H9 (cell line): ENCODE measurements around the gene SLC10A3. TPM values are rescaled to one million over a fixed set of nuclear protein-coding genes. Genes with fewer than 3 reads are reported as not detected.

Experiments used
- DNase-seq: peaks from one replicate; pipeline ENCODE4 v3.0.0-alpha.2; 2017
- H2AFZ ChIP-seq: one replicate; pipeline ENCODE4 v1.6.1; 2013; ENCODE audit warnings: mild to moderate bottlenecking, low read length, control low read depth, moderate library complexity
- H2AK5ac ChIP-seq: 2 replicates; pipeline ENCODE4 v1.6.1; 2013; ENCODE audit warnings: low read length, control low read depth, mixed read lengths; ENCODE audit not compliant: insufficient read length
- H2BK120ac ChIP-seq: one replicate; pipeline ENCODE4 v1.6.1; 2013; ENCODE audit warnings: low read depth, mild to moderate bottlenecking, low read length, control low read depth, inconsistent platforms; ENCODE audit not compliant: poor library complexity, severe bottlenecking
- H2BK12ac ChIP-seq: 2 replicates; pipeline ENCODE4 v1.6.1; 2013; ENCODE audit warnings: low read length, control low read depth, mixed read lengths, low read depth; ENCODE audit not compliant: insufficient read length
- H2BK15ac ChIP-seq: 2 replicates; pipeline ENCODE4 v1.6.1; 2013; ENCODE audit warnings: low read depth, low read length, control low read depth
- H2BK20ac ChIP-seq: one replicate; pipeline ENCODE4 v1.6.1; 2013; ENCODE audit warnings: low read depth, mild to moderate bottlenecking, low read length, control low read depth, inconsistent platforms; ENCODE audit not compliant: poor library complexity, severe bottlenecking
- H2BK5ac ChIP-seq: 2 replicates; pipeline ENCODE4 v1.6.1; 2013; ENCODE audit warnings: low read length, control low read depth, mixed read lengths; ENCODE audit not compliant: insufficient read length
- H3K14ac ChIP-seq: 2 replicates; pipeline ENCODE4 v1.6.1; 2013; ENCODE audit warnings: low read length, control low read depth; ENCODE audit not compliant: insufficient read depth
- H3K18ac ChIP-seq: 2 replicates; pipeline ENCODE4 v1.6.1; 2013; ENCODE audit warnings: low read depth, mild to moderate bottlenecking, mixed read lengths, low read length, control low read depth; ENCODE audit not compliant: insufficient read length
- H3K23ac ChIP-seq: 2 replicates; pipeline ENCODE4 v1.6.1; 2013; ENCODE audit warnings: low read length, control low read depth, mixed read lengths, low read depth; ENCODE audit not compliant: insufficient read length
- H3K23me2 ChIP-seq: 2 replicates; pipeline ENCODE4 v1.6.1; 2013; ENCODE audit warnings: low read depth, mild to moderate bottlenecking, mixed read lengths, low read length, control low read depth; ENCODE audit not compliant: insufficient read length, poor library complexity, severe bottlenecking
- H3K27ac ChIP-seq: 2 replicates; pipeline ENCODE4 v1.5.1; 2013; ENCODE audit warnings: low read length, control low read depth, mixed read lengths, low read depth; ENCODE audit not compliant: insufficient read length
- H3K27me3 ChIP-seq: 2 replicates; pipeline ENCODE4 v1.6.1; 2013; ENCODE audit warnings: low read length, control low read depth, inconsistent platforms; ENCODE audit not compliant: insufficient read depth
- H3K4ac ChIP-seq: 2 replicates; pipeline ENCODE4 v1.6.1; 2013; ENCODE audit warnings: low read depth, mild to moderate bottlenecking, control low read depth, inconsistent platforms, low read length, moderate library complexity
- H3K4me1 ChIP-seq: 2 replicates; pipeline ENCODE4 v1.6.1; 2013; ENCODE audit warnings: low read length, control low read depth, inconsistent platforms; ENCODE audit not compliant: insufficient read depth
- H3K4me2 ChIP-seq: 2 replicates; pipeline ENCODE4 v1.6.1; 2013; ENCODE audit warnings: low read length, control low read depth, mixed read lengths; ENCODE audit not compliant: insufficient read length, insufficient read depth
- H3K56ac ChIP-seq: 2 replicates; pipeline ENCODE4 v1.6.1; 2013; ENCODE audit warnings: low read depth, mild to moderate bottlenecking, mixed read lengths, low read length, control low read depth; ENCODE audit not compliant: insufficient read length
- H3K79me1 ChIP-seq: 2 replicates; pipeline ENCODE4 v1.6.1; 2013; ENCODE audit warnings: low read depth, mild to moderate bottlenecking, moderate library complexity, low read length, control low read depth, inconsistent platforms; ENCODE audit not compliant: insufficient read depth, poor library complexity, severe bottlenecking
- H3K79me2 ChIP-seq: 2 replicates; pipeline ENCODE4 v1.6.1; 2013; ENCODE audit warnings: low read length, control low read depth, inconsistent platforms; ENCODE audit not compliant: insufficient read depth
- H3K9ac ChIP-seq: 2 replicates; pipeline ENCODE4 v1.6.1; 2013; ENCODE audit warnings: low read length, control low read depth, mixed read lengths; ENCODE audit not compliant: insufficient read length; ENCODE audit errors: extremely low read depth
- H3K9me3 ChIP-seq: one replicate; pipeline ENCODE4 v1.6.1; 2013; ENCODE audit warnings: low read depth, low read length, inconsistent platforms; ENCODE audit not compliant: control insufficient read depth
- H3T11ph ChIP-seq: one replicate; pipeline ENCODE4 v1.6.1; 2013; ENCODE audit warnings: mild to moderate bottlenecking, low read length, control low read depth, inconsistent platforms
- H4K20me1 ChIP-seq: one replicate; pipeline ENCODE4 v1.6.1; 2013; ENCODE audit not compliant: control insufficient read depth, insufficient read length, insufficient read depth
- H4K5ac ChIP-seq: 2 replicates; pipeline ENCODE4 v1.6.1; 2013; ENCODE audit warnings: low read depth, mild to moderate bottlenecking, mixed read lengths, low read length, control low read depth; ENCODE audit not compliant: insufficient read length
- H4K8ac ChIP-seq: replicated peaks from 2 replicates; pipeline ENCODE4 v1.6.1; 2013; ENCODE audit warnings: low read length, control low read depth, mixed read lengths, low read depth; ENCODE audit not compliant: insufficient read length
- H4K91ac ChIP-seq: 2 replicates; pipeline ENCODE4 v1.6.1; 2013; ENCODE audit warnings: low read depth, mild to moderate bottlenecking, moderate library complexity, mixed read lengths, low read length, control low read depth; ENCODE audit not compliant: insufficient read length
- H3K27ac Mint-ChIP-seq, 3 experiments: 2 replicates in 2 of 3; 3 replicates in 1 of 3; pipeline ENCODE4 v1.8.0; 2020 to 2021; ENCODE audit warnings: mixed read lengths in 3 of 3, mild to moderate bottlenecking in 1 of 3, moderate library complexity in 1 of 3
- H3K27me3 Mint-ChIP-seq: 2 replicates; pipeline ENCODE4 v1.8.0; 2021; ENCODE audit warnings: low read depth, mild to moderate bottlenecking, moderate library complexity, mixed read lengths
- H3K36me3 Mint-ChIP-seq, 3 experiments: 2 replicates in 2 of 3; 3 replicates in 1 of 3; pipeline ENCODE4 v1.8.0; 2020 to 2021; ENCODE audit warnings: low read depth in 3 of 3, mixed read lengths in 3 of 3; ENCODE audit not compliant: insufficient read depth in 1 of 3
- H3K4me1 Mint-ChIP-seq, 2 experiments: 2 replicates each; pipeline ENCODE4 v1.8.0; 2020; ENCODE audit warnings: mixed read lengths in 2 of 2
- H3K4me3 Mint-ChIP-seq, 2 experiments: 2 replicates in 1 of 2; 3 replicates in 1 of 2; pipeline ENCODE4 v1.8.0; 2020 to 2021; ENCODE audit warnings: mild to moderate bottlenecking in 2 of 2, mixed read lengths in 2 of 2, moderate library complexity in 1 of 2
- H3K9me3 Mint-ChIP-seq, 2 experiments: 2 replicates in 1 of 2; 3 replicates in 1 of 2; pipeline ENCODE4 v1.8.0; 2020; ENCODE audit warnings: mild to moderate bottlenecking in 2 of 2, mixed read lengths in 2 of 2, moderate library complexity in 1 of 2
- WGBS: extraction: QIAGEN DNeasy Blood & Tissue Kit; methylation state at CpG from one replicate; pipeline ENCODE4 v1.1.7; 2013; ENCODE audit warnings: missing lambda C conversion rate, low lambda C conversion rate, mixed read lengths; ENCODE audit not compliant: insufficient read length; ENCODE audit errors: extremely low coverage; 5-methylcytosine and 5-hydroxymethylcytosine counted together
- total RNA-seq: library from RNA; stranded (reverse); gene quantifications from 2 replicates; pipeline ENCODE4 v1.2.1, GENCODE V29; 2021
- TF ChIP-seq, protein P1 (sequence below): fragments of 200-600 bp; sonication (generic); conservative IDR thresholded peaks from 3 replicates; pipeline ENCODE4 v1.8.0; 2021; ENCODE audit warnings: antibody characterized with exemption, mild to moderate bottlenecking

The SLC10A3 gene
- total RNA-seq, 1 experiment from 2014 or later = 8.8 TPM

GRCh38 chrX:154529206-154529612, 38.8 kb upstream of the SLC10A3 start:
- no peaks in the 10 kb centered on the region for H3K79me1 ChIP-seq
- Mint-ChIP-seq H3K36me3 (peaks cover 10 to 36% (median 32%) of the 10 kb centered on the region in 3 experiments), H3K4me1 (peaks cover 3 to 4% of the 10 kb centered on the region in 2 experiments; a peak in 3 of 4 replicates), H3K27me3 (peaks cover 28% of the 10 kb centered on the region), H3K9me3 (peaks cover 66 to 68% of the 10 kb centered on the region in 2 experiments), H3K4me3 (no peak overlapping the region), H3K27ac (no peak overlapping the region)
- peaks cover 3% of the 10 kb centered on the region for H3K23me2 ChIP-seq
- no peak overlapping the region for H2BK12ac ChIP-seq
- TF ChIP-seq, protein P1, sequence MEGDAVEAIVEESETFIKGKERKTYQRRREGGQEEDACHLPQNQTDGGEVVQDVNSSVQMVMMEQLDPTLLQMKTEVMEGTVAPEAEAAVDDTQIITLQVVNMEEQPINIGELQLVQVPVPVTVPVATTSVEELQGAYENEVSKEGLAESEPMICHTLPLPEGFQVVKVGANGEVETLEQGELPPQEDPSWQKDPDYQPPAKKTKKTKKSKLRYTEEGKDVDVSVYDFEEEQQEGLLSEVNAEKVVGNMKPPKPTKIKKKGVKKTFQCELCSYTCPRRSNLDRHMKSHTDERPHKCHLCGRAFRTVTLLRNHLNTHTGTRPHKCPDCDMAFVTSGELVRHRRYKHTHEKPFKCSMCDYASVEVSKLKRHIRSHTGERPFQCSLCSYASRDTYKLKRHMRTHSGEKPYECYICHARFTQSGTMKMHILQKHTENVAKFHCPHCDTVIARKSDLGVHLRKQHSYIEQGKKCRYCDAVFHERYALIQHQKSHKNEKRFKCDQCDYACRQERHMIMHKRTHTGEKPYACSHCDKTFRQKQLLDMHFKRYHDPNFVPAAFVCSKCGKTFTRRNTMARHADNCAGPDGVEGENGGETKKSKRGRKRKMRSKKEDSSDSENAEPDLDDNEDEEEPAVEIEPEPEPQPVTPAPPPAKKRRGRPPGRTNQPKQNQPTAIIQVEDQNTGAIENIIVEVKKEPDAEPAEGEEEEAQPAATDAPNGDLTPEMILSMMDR = no peak
- no peak overlapping the region for H3K4me2 ChIP-seq
- no peak overlapping the region for H3K4ac ChIP-seq
- H3K27me3 ChIP-seq = no peaks in the 10 kb centered on the region
- H4K20me1 ChIP-seq = no peaks in the 10 kb centered on the region
- H3K23ac ChIP-seq = no peak overlapping the region
- H2BK20ac ChIP-seq = no peak overlapping the region
- H3K27ac ChIP-seq = no peak overlapping the region
- H2AK5ac ChIP-seq = no peak overlapping the region
- H3K56ac ChIP-seq = no peak overlapping the region
- no peaks in the 10 kb centered on the region for H3K79me2 ChIP-seq
- H3K14ac ChIP-seq = no peak overlapping the region
- no peak overlapping the region for H2AFZ ChIP-seq
- no peak overlapping the region for H3K9ac ChIP-seq
- H3K9me3 ChIP-seq = peaks cover 21% of the 10 kb centered on the region
- H2BK120ac ChIP-seq = no peak overlapping the region
- H4K91ac ChIP-seq = no peak overlapping the region
- WGBS = no CpG with 5 or more reads among the region's 6 CpGs
- no peak for DNase-seq
- H3K18ac ChIP-seq = no peak overlapping the region
- H3K4me1 ChIP-seq = no peaks in the 10 kb centered on the region
- H2BK5ac ChIP-seq = no peak overlapping the region
- H3T11ph ChIP-seq = no peak overlapping the region
- H4K8ac ChIP-seq = no peak overlapping the region
- no peak overlapping the region for H2BK15ac ChIP-seq
- H4K5ac ChIP-seq = no peak overlapping the region
